K562 (cell line): ENCODE data around the gene AGPAT1. TPM values are rescaled to one million over a fixed set of nuclear protein-coding genes. Genes with fewer than 3 reads are reported as not detected.
A peak's percentile ranks its signal among the peaks of the same experiment; 100 is the strongest.

ENCODE experiments used
- CHD1 ChIP-seq: fragments of 200-600 bp; sonication (generic); IDR thresholded peaks from one replicate; pipeline ENCODE4 v1.6.1; 2012; ENCODE audit warnings: mild to moderate bottlenecking, moderate library complexity, low read length, inconsistent platforms
- HDAC1 ChIP-seq, 2 experiments: fragments of 450-650 bp; IDR thresholded peaks; 2 replicates each; pipeline ENCODE4 v1.6.1; 2016 to 2017; ENCODE audit warnings: inconsistent platforms in 1 of 2, mild to moderate bottlenecking in 1 of 2, moderate library complexity in 1 of 2
- HMGN3 ChIP-seq: IDR thresholded peaks from 2 replicates; pipeline ENCODE4 v1.6.1; 2011; ENCODE audit warnings: borderline replicate concordance, low read depth, mild to moderate bottlenecking, mixed read lengths, low read length; ENCODE audit not compliant: insufficient read length; ENCODE audit errors: extremely low read depth
- ILK ChIP-seq: fragments of 450-650 bp; IDR thresholded peaks from 2 replicates; pipeline ENCODE4 v1.6.1; 2016; ENCODE audit warnings: missing genetic modification characterization, low read depth, mild to moderate bottlenecking, missing compliant biosample characterization, moderate library complexity, borderline replicate concordance
- KLF6 ChIP-seq: fragments of 250-450 bp; sonication (Bioruptor Pico); IDR thresholded peaks from 2 replicates; pipeline ENCODE4 v1.4.0; 2020; ENCODE audit warnings: mild to moderate bottlenecking, moderate library complexity, borderline replicate concordance
- MECOM ChIP-seq: fragments of 250-450 bp; sonication (Bioruptor Pico); IDR thresholded peaks from 2 replicates; pipeline ENCODE4 v1.8.0; 2022; ENCODE audit warnings: inconsistent platforms
- MEF2D ChIP-seq: conservative IDR thresholded peaks from 2 replicates; pipeline ENCODE4 v1.6.1; 2016; ENCODE audit warnings: low read depth, missing genetic modification characterization, missing compliant biosample characterization
- RBFOX2 ChIP-seq: fragments of 200-400 bp; formaldehyde crosslinking; IDR thresholded peaks from 2 replicates; pipeline ENCODE4 v1.6.1; 2017; ENCODE audit warnings: low read depth, mild to moderate bottlenecking, low read length, moderate library complexity
- RBM15 ChIP-seq: fragments of 200-400 bp; formaldehyde crosslinking; IDR thresholded peaks from 2 replicates; pipeline ENCODE4 v1.6.1; 2018; ENCODE audit warnings: mild to moderate bottlenecking, low read length, moderate library complexity; ENCODE audit not compliant: insufficient read depth
- SRF ChIP-seq, 2 experiments: fragments of 250-450, 450-650 bp in 1 of 2; sonication (Bioruptor Pico) in 1 of 2; sonication (generic) in 1 of 2; formaldehyde crosslinking; IDR thresholded peaks; 2 replicates each; pipeline versions ENCODE4 v1.5.0 to v1.5.1; 2020 to 2022; ENCODE audit warnings: mild to moderate bottlenecking in 1 of 2, missing genetic modification reagents in 1 of 2
- ZFX ChIP-seq: sonication (generic); formaldehyde crosslinking; IDR thresholded peaks from 2 replicates; pipeline ENCODE4 v1.8.0; 2022; ENCODE audit warnings: mild to moderate bottlenecking, missing genetic modification reagents, moderate library complexity
- ZNF174 ChIP-seq: fragments of 250-450 bp; sonication (Bioruptor Pico); IDR thresholded peaks from 2 replicates; pipeline ENCODE4 v1.4.0; 2020; ENCODE audit warnings: mild to moderate bottlenecking
- ZNF75A ChIP-seq: fragments of 450-650 bp; formaldehyde crosslinking; IDR thresholded peaks from 2 replicates; pipeline ENCODE4 v1.4.0; 2020; ENCODE audit warnings: mild to moderate bottlenecking
- polyA plus RNA-seq, 8 experiments: library from polyadenylated mRNA; depleted of rRNA in 4 of 8; stranded (reverse) in 5 of 8; unstranded in 3 of 8; fragments of >200 nt; fragmentation: Nextera tagmentation in 2 of 8; fragmentation: Illumina TruSeq in 1 of 8; extraction: Ambion mirVana in 2 of 8; extraction: Trizol in 1 of 8; gene quantifications; 2 replicates each; pipeline versions ENCODE4 v1.2.1 to v1.2.3, GENCODE V29; 2011 to 2014; ENCODE audit warnings: inconsistent platforms in 1 of 8, missing spikeins in 1 of 8
- total RNA-seq, 7 experiments: library from RNA; depleted of rRNA in 6 of 7; stranded (reverse); fragments of >200 nt in 6 of 7; fragmentation: Illumina TruSeq in 2 of 7; extraction: Trizol in 2 of 7; gene quantifications; 2 replicates each; pipeline versions ENCODE4 v1.2.1 to v1.2.3, GENCODE V29; 2011 to 2021; ENCODE audit warnings: low replicate concordance in 1 of 7
- TF ChIP-seq, protein P1 (sequence below), 2 experiments: fragments of 450-650 bp; formaldehyde crosslinking in 1 of 2; IDR thresholded peaks; 2 replicates each; pipeline versions ENCODE4 v1.4.0 to v1.6.1; 2014 to 2020; ENCODE audit warnings: mild to moderate bottlenecking in 2 of 2, borderline replicate concordance in 1 of 2, low read depth in 1 of 2
- TF ChIP-seq, protein P2 (sequence below): fragments of 450-650 bp; formaldehyde crosslinking; IDR thresholded peaks from 2 replicates; pipeline ENCODE4 v1.4.0; 2022; ENCODE audit warnings: missing genetic modification characterization
- TF ChIP-seq, protein P3 (sequence below): fragments of 200-800 bp; sonication (Bioruptor generic); IDR thresholded peaks from 2 replicates; pipeline ENCODE4 v1.6.1; 2017; ENCODE audit warnings: missing genetic modification characterization, missing compliant biosample characterization

Gene AGPAT1
- total and polyA plus RNA-seq, 9 of the 15 experiments (the other 6 are each of a cell fraction or from before 2014, with no cell fraction given), result 37.9 to 176 (median 69.4) TPM

DNA sequence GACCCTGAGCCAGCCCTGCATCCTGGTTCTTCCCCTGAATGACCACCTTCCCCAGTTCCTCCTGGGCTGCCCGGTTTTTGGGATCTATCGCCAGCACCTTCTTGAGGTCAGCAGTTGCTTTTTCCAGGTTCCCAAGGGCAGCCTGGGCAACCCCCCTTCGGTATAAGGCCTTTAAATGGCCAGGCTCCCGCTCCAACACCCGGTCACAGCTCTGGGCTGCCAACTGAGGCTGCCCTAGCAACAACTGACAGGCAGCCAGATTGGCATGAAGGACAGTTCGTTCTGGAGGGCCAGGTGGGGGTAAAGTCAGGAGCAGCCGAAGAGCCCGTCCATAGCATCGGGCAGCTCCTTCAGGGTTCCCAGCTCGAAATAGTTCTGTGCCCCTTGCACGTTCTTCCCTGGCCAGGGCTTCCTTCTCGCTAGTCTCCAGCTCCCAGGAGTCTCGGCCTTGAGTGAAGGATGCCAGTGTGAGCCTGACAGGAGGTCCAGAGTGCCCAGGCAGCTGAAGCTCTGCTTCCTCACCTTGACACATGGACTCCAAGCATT lies 47.1 kb downstream of the AGPAT1 start (continued):
- TF ChIP-seq, protein P1, sequence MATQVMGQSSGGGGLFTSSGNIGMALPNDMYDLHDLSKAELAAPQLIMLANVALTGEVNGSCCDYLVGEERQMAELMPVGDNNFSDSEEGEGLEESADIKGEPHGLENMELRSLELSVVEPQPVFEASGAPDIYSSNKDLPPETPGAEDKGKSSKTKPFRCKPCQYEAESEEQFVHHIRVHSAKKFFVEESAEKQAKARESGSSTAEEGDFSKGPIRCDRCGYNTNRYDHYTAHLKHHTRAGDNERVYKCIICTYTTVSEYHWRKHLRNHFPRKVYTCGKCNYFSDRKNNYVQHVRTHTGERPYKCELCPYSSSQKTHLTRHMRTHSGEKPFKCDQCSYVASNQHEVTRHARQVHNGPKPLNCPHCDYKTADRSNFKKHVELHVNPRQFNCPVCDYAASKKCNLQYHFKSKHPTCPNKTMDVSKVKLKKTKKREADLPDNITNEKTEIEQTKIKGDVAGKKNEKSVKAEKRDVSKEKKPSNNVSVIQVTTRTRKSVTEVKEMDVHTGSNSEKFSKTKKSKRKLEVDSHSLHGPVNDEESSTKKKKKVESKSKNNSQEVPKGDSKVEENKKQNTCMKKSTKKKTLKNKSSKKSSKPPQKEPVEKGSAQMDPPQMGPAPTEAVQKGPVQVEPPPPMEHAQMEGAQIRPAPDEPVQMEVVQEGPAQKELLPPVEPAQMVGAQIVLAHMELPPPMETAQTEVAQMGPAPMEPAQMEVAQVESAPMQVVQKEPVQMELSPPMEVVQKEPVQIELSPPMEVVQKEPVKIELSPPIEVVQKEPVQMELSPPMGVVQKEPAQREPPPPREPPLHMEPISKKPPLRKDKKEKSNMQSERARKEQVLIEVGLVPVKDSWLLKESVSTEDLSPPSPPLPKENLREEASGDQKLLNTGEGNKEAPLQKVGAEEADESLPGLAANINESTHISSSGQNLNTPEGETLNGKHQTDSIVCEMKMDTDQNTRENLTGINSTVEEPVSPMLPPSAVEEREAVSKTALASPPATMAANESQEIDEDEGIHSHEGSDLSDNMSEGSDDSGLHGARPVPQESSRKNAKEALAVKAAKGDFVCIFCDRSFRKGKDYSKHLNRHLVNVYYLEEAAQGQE (IDR thresholded peaks at IDR 0.05; ENCODE audit: borderline replicate concordance), result no peak
- TF ChIP-seq, protein P1 (CRISPR knock-in tag; IDR thresholded peaks at IDR 0.05; ENCODE audit: low read depth), result 0 out of 2 replicates have a peak, but pooled peaks have one; percentile 49
- no peak for TF ChIP-seq ZNF75A
- TF ChIP-seq ZNF174 (CRISPR knock-in tag), result no peak
- no peak for TF ChIP-seq ILK (tag)
- 0 out of 2 replicates have a peak, but pooled peaks have one; percentile 2 for TF ChIP-seq ZFX (CRISPR knock-in tag)
- no peak for TF ChIP-seq SRF (CRISPR knock-in tag; IDR thresholded peaks at IDR 0.05)
- TF ChIP-seq KLF6 (CRISPR knock-in tag), result no peak
- TF ChIP-seq, protein P2, sequence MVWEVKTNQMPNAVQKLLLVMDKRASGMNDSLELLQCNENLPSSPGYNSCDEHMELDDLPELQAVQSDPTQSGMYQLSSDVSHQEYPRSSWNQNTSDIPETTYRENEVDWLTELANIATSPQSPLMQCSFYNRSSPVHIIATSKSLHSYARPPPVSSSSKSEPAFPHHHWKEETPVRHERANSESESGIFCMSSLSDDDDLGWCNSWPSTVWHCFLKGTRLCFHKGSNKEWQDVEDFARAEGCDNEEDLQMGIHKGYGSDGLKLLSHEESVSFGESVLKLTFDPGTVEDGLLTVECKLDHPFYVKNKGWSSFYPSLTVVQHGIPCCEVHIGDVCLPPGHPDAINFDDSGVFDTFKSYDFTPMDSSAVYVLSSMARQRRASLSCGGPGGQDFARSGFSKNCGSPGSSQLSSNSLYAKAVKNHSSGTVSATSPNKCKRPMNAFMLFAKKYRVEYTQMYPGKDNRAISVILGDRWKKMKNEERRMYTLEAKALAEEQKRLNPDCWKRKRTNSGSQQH (CRISPR knock-in tag), result 0 out of 2 replicates have a peak, but pooled peaks have one; percentile 18
- TF ChIP-seq RBFOX2, result peak; percentile 12; the same call in 1 of the 2 replicates
- no peak for TF ChIP-seq RBM15
- no peak for TF ChIP-seq MECOM (CRISPR knock-in tag)
- TF ChIP-seq MEF2D (tag), result no peak
- TF ChIP-seq CHD1, result peak; percentile 26
- no peak for TF ChIP-seq HMGN3
- TF ChIP-seq HDAC1 (IDR thresholded peaks at IDR 0.05), result 0 out of 4 replicates have a peak, but pooled peaks of 1 of the 2 experiments have one; percentile 35
- TF ChIP-seq, protein P3, sequence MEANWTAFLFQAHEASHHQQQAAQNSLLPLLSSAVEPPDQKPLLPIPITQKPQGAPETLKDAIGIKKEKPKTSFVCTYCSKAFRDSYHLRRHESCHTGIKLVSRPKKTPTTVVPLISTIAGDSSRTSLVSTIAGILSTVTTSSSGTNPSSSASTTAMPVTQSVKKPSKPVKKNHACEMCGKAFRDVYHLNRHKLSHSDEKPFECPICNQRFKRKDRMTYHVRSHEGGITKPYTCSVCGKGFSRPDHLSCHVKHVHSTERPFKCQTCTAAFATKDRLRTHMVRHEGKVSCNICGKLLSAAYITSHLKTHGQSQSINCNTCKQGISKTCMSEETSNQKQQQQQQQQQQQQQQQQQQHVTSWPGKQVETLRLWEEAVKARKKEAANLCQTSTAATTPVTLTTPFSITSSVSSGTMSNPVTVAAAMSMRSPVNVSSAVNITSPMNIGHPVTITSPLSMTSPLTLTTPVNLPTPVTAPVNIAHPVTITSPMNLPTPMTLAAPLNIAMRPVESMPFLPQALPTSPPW (CRISPR knock-in tag), result peak; percentile 30; the same call in 1 of the 2 replicates
